Measurements from ENCODE around the gene DUSP6. TPM values are rescaled to one million over a fixed set of nuclear protein-coding genes. Genes with fewer than 3 reads are reported as not detected.

The DUSP6 gene
- total RNA-seq, 1 experiment from 2014 or later, result 20.3 TPM

DNA sequence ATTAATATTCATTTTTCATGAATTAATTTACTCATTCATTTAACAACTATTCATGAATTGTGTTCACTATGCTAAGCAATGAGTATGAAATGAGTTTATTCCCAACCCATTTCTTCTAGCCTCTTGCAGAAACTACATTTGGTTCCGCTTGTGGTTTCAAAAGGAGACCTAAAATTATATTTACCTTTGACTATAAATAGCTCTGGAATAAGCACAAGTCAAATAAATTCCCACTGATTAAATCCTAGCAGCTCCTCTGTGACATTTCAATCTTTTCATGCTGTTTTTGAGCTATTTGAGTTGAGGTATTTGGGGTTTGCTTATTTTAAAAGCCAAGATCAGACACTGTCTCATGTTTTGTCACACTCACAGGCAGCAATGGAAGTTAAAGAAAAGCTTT is 46.9 kb downstream of the DUSP6 start:
- in situ Hi-C loops (cut with HindIII; ENCODE audit: low pct_unique_long_range_greater_than_20kb, low sequenced_read_pairs) (no loop called here), intact Hi-C loops (cut with micrococcal nuclease; ENCODE audit: unreplicated experiment) (no loop called here)
- ChIA-PET CTCF (no interaction called here), POLR2A (no interaction called here)
- BruUV-seq (replicated peaks), result no TSS peak
- DNase-seq (ENCODE audit: low read depth, low spot score) (no peak), ATAC-seq (no peak)
- TF ChIP-seq REST (IDR thresholded peaks at IDR 0.05; ENCODE audit: insufficient read depth in 1 of 2, low read depth in 2 of 2, low read length in 1 of 2) (no peak), TCF7L2 (IDR thresholded peaks at IDR 0.05; ENCODE audit: low read depth, low read length) (no peak), POLR2AphosphoS5 (IDR thresholded peaks at IDR 0.05; ENCODE audit: low read depth, low read length) (no peak), SIN3A (IDR thresholded peaks at IDR 0.05; ENCODE audit: borderline replicate concordance, insufficient read depth, low read depth, low read length) (no peak)
- TF ChIP-seq, protein P1, sequence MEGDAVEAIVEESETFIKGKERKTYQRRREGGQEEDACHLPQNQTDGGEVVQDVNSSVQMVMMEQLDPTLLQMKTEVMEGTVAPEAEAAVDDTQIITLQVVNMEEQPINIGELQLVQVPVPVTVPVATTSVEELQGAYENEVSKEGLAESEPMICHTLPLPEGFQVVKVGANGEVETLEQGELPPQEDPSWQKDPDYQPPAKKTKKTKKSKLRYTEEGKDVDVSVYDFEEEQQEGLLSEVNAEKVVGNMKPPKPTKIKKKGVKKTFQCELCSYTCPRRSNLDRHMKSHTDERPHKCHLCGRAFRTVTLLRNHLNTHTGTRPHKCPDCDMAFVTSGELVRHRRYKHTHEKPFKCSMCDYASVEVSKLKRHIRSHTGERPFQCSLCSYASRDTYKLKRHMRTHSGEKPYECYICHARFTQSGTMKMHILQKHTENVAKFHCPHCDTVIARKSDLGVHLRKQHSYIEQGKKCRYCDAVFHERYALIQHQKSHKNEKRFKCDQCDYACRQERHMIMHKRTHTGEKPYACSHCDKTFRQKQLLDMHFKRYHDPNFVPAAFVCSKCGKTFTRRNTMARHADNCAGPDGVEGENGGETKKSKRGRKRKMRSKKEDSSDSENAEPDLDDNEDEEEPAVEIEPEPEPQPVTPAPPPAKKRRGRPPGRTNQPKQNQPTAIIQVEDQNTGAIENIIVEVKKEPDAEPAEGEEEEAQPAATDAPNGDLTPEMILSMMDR (IDR thresholded peaks at IDR 0.05), result no peak
- Histone ChIP-seq H3K36me3 (ENCODE audit: control insufficient read depth, insufficient read depth, low read length) (no peaks in the 10 kb centered on the region), H3K27ac (ENCODE audit: low read length) (no peak overlapping the region), H3K4me3 (ENCODE audit: low read depth in 2 of 2, low read length in 2 of 2) (no peak overlapping the region), H3K9me3 (ENCODE audit: control insufficient read depth, insufficient read depth, low read depth, low read length) (no peaks in the 10 kb centered on the region), H3K4me1 (ENCODE audit: control insufficient read depth, insufficient read depth, low read length) (no peaks in the 10 kb centered on the region), H3K27me3 (ENCODE audit: control insufficient read depth, insufficient read depth, low read length) (no peaks in the 10 kb centered on the region)

GRCh38 chr12:89299931-89300330 is 52.4 kb downstream of the DUSP6 start:
- in situ Hi-C loops (cut with HindIII; ENCODE audit: low pct_unique_long_range_greater_than_20kb, low sequenced_read_pairs), result no loop called here
- no peak for DNase-seq (ENCODE audit: low read depth, low spot score)
- ChIA-PET CTCF (no interaction called here), POLR2A (no interaction called here)
- BruUV-seq (replicated peaks), result no TSS peak
- Histone ChIP-seq H3K36me3 (ENCODE audit: control insufficient read depth, insufficient read depth, low read length) (no peaks in the 10 kb centered on the region), H3K4me3 (ENCODE audit: low read depth in 2 of 2, low read length in 2 of 2) (no peak overlapping the region), H3K27ac (ENCODE audit: low read length) (no peak overlapping the region), H3K4me1 (ENCODE audit: control insufficient read depth, insufficient read depth, low read length) (no peaks in the 10 kb centered on the region), H3K27me3 (ENCODE audit: control insufficient read depth, insufficient read depth, low read length) (no peaks in the 10 kb centered on the region), H3K9me3 (ENCODE audit: control insufficient read depth, insufficient read depth, low read depth, low read length) (no peaks in the 10 kb centered on the region)
- no peak for ATAC-seq
- intact Hi-C loops (cut with micrococcal nuclease; ENCODE audit: unreplicated experiment), result no loop called here
- TF ChIP-seq TCF7L2 (IDR thresholded peaks at IDR 0.05; ENCODE audit: low read depth, low read length) (no peak), POLR2AphosphoS5 (IDR thresholded peaks at IDR 0.05; ENCODE audit: low read depth, low read length) (no peak), REST (IDR thresholded peaks at IDR 0.05; ENCODE audit: insufficient read depth in 1 of 2, low read depth in 2 of 2, low read length in 1 of 2) (no peak), SIN3A (IDR thresholded peaks at IDR 0.05; ENCODE audit: borderline replicate concordance, insufficient read depth, low read depth, low read length) (no peak)
- TF ChIP-seq, protein P1 (IDR thresholded peaks at IDR 0.05), result no peak

All from Panc1 (cell line).